ENCODE measurements around the gene FASN. TPM values are rescaled to one million over a fixed set of nuclear protein-coding genes. Genes with fewer than 3 reads are reported as not detected.

Gene FASN
- total and polyA plus RNA-seq, 2 of the 4 experiments (the other 2 are of a cell fraction): 12.4 to 56.0 TPM

DNA sequence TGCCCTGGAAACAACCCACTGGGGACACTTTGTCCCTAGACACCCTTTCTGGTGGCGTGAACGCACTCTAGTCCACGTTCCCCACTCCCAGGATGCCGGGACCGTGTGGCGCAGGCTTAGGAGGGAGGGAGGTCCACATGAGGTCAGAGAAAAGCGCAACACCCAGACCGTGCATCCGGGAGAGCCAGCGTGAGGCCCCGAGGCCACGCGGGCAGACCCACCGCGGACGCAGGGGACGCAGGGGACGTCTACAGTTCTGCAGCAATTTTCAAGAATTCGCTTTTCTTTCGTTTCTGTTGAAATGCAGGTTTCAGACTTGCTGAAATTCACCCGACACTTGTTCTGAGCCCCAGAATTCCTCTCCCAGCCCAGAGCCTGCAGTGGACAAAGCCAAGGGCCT lies 51.1 kb downstream of the FASN start:
- ChIA-PET POLR2A (ENCODE audit: unreplicated experiment) (no interaction called here), CTCF (no interaction called here)
- no peak overlapping the region for H3K23ac ChIP-seq (ENCODE audit: low read depth, low read length)
- no peaks in the 10 kb centered on the region for H3K9me3 ChIP-seq (ENCODE audit: control insufficient read depth, insufficient read depth, low read length)
- H3K4me3 ChIP-seq (ENCODE audit: insufficient read depth, low read depth, low read length): no peak overlapping the region
- H3K14ac ChIP-seq (replicated peaks; ENCODE audit: low read depth, low read length): no peak overlapping the region
- no peak for ATAC-seq (ENCODE audit: low read depth)
- no peak overlapping the region for H3K4ac ChIP-seq (ENCODE audit: low read depth, low read length)
- H3K9me1 ChIP-seq (ENCODE audit: insufficient read depth, low read length): peaks cover 14% of the 10 kb centered on the region
- no peak overlapping the region for H2AK5ac ChIP-seq (ENCODE audit: low read depth, low read length)
- no peak overlapping the region for H3K9ac ChIP-seq (ENCODE audit: low read depth, low read length)
- peaks cover 3% of the 10 kb centered on the region for H4K20me1 ChIP-seq (ENCODE audit: insufficient read depth, low read length)
- no peak overlapping the region for H4K5ac ChIP-seq (ENCODE audit: low read depth, low read length)
- H3K56ac ChIP-seq (ENCODE audit: extremely low read depth, insufficient read depth, low read length): no peak overlapping the region
- DNase-seq: no peak
- peaks cover 30% of the 10 kb centered on the region for H3K36me3 ChIP-seq (ENCODE audit: control insufficient read depth, insufficient read depth, low read length)
- H3K18ac ChIP-seq (ENCODE audit: low read depth, low read length): no peak overlapping the region
- no peak overlapping the region for H3K27ac ChIP-seq (ENCODE audit: insufficient read depth, low read length)
- in situ Hi-C loops (cut with MboI; ENCODE audit: low sequenced_read_pairs) (no loop called here), intact Hi-C loops (cut with micrococcal nuclease) (no loop called here), dilution Hi-C loops (cut with HindIII; ENCODE audit: low sequenced_read_pairs, unreplicated experiment) (no loop called here)
- no peak overlapping the region for H2BK20ac ChIP-seq (ENCODE audit: low read depth, low read length)
- H2AFZ ChIP-seq (replicated peaks; ENCODE audit: low read length, poor library complexity): no peak overlapping the region
- H4K91ac ChIP-seq (ENCODE audit: insufficient read depth, low read depth, low read length): no peak overlapping the region
- H3K4me2 ChIP-seq (ENCODE audit: low read depth, low read length): no peak overlapping the region
- peaks cover 10% of the 10 kb centered on the region for H3K4me1 ChIP-seq (ENCODE audit: control insufficient read depth, insufficient read depth, low read length)
- H3K79me1 ChIP-seq (ENCODE audit: low read depth in 1 of 2, low read length in 2 of 2): peaks cover 10 to 15% of the 10 kb centered on the region in 2 experiments
- no peak overlapping the region for H4K8ac ChIP-seq (ENCODE audit: low read depth in 2 of 2, low read length in 2 of 2)
- 100% methylated on average over 4 of the region's 21 CpGs; no CpG with 5 or more reads in 1 of the 2 experiments for WGBS, 2 experiments (ENCODE audit: extremely low coverage in 2 of 2, insufficient read length in 1 of 2)
- no peaks in the 10 kb centered on the region for H3K27me3 ChIP-seq (ENCODE audit: control insufficient read depth, insufficient read depth, low read length)
- H2BK120ac ChIP-seq (ENCODE audit: low read depth, low read length): no peak overlapping the region
- H2BK5ac ChIP-seq (ENCODE audit: low read depth, low read length, poor library complexity, severe bottlenecking): no peak overlapping the region
- TF ChIP-seq RCOR1 (IDR thresholded peaks at IDR 0.05; ENCODE audit: insufficient replicate concordance, low read length) (no peak), NFE2L2 (IDR thresholded peaks at IDR 0.05; ENCODE audit: low read depth, low read length) (no peak), MXI1 (IDR thresholded peaks at IDR 0.05; ENCODE audit: borderline replicate concordance, low read depth, low read length) (no peak), SMC3 (IDR thresholded peaks at IDR 0.05; ENCODE audit: low read depth, low read length) (no peak), FOS (IDR thresholded peaks at IDR 0.05; ENCODE audit: low read depth, low read length) (no peak), MAZ (IDR thresholded peaks at IDR 0.05; ENCODE audit: borderline replicate concordance, low read depth, low read length) (no peak), POLR2A (IDR thresholded peaks at IDR 0.05; ENCODE audit: low read depth, low read length) (no peak), CEBPB (IDR thresholded peaks at IDR 0.05; ENCODE audit: low read depth, low read length) (no peak), BHLHE40 (IDR thresholded peaks at IDR 0.05; ENCODE audit: low read depth, low read length) (no peak), CHD1 (IDR thresholded peaks at IDR 0.05; ENCODE audit: low read depth, low read length) (no peak), MAFK (IDR thresholded peaks at IDR 0.05; ENCODE audit: low read depth, low read length) (no peak), RAD21 (IDR thresholded peaks at IDR 0.05; ENCODE audit: low read length) (no peak)
- TF ChIP-seq, protein P1, sequence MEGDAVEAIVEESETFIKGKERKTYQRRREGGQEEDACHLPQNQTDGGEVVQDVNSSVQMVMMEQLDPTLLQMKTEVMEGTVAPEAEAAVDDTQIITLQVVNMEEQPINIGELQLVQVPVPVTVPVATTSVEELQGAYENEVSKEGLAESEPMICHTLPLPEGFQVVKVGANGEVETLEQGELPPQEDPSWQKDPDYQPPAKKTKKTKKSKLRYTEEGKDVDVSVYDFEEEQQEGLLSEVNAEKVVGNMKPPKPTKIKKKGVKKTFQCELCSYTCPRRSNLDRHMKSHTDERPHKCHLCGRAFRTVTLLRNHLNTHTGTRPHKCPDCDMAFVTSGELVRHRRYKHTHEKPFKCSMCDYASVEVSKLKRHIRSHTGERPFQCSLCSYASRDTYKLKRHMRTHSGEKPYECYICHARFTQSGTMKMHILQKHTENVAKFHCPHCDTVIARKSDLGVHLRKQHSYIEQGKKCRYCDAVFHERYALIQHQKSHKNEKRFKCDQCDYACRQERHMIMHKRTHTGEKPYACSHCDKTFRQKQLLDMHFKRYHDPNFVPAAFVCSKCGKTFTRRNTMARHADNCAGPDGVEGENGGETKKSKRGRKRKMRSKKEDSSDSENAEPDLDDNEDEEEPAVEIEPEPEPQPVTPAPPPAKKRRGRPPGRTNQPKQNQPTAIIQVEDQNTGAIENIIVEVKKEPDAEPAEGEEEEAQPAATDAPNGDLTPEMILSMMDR (conservative IDR thresholded peaks at IDR 0.05; ENCODE audit: low read depth, low read length): no peak
- TF ChIP-seq, protein P2, sequence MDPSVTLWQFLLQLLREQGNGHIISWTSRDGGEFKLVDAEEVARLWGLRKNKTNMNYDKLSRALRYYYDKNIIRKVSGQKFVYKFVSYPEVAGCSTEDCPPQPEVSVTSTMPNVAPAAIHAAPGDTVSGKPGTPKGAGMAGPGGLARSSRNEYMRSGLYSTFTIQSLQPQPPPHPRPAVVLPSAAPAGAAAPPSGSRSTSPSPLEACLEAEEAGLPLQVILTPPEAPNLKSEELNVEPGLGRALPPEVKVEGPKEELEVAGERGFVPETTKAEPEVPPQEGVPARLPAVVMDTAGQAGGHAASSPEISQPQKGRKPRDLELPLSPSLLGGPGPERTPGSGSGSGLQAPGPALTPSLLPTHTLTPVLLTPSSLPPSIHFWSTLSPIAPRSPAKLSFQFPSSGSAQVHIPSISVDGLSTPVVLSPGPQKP (IDR thresholded peaks at IDR 0.05; ENCODE audit: borderline replicate concordance, low read depth, low read length): no peak
- TF ChIP-seq, protein P3, sequence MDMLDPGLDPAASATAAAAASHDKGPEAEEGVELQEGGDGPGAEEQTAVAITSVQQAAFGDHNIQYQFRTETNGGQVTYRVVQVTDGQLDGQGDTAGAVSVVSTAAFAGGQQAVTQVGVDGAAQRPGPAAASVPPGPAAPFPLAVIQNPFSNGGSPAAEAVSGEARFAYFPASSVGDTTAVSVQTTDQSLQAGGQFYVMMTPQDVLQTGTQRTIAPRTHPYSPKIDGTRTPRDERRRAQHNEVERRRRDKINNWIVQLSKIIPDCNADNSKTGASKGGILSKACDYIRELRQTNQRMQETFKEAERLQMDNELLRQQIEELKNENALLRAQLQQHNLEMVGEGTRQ (IDR thresholded peaks at IDR 0.05; ENCODE audit: low read depth, low read length): no peak
- H2BK15ac ChIP-seq (ENCODE audit: low read depth, low read length): no peak overlapping the region
- no peak overlapping the region for H2AK9ac ChIP-seq (replicated peaks; ENCODE audit: low read depth, low read length, poor library complexity)
- no TSS peak for BruUV-seq (replicated peaks)
